HG03378 (cell line): Measurements from ENCODE around the gene VGLL2.
"Not testable (repeated sequence)": the region's sequence is repeated elsewhere in the genome, so short reads cannot be mapped to it uniquely, and the experiment has no call there.

Experiments used
- ATAC-seq: cut with Tn5 transposase; IDR thresholded peaks from one replicate; pipeline ENCODE4 v1.9.1; 2021; ENCODE audit warnings: mild to moderate bottlenecking, moderate library complexity; ENCODE audit not compliant: unreplicated experiment

The VGLL2 gene, protein sequence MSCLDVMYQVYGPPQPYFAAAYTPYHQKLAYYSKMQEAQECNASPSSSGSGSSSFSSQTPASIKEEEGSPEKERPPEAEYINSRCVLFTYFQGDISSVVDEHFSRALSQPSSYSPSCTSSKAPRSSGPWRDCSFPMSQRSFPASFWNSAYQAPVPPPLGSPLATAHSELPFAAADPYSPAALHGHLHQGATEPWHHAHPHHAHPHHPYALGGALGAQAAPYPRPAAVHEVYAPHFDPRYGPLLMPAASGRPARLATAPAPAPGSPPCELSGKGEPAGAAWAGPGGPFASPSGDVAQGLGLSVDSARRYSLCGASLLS

DNA sequence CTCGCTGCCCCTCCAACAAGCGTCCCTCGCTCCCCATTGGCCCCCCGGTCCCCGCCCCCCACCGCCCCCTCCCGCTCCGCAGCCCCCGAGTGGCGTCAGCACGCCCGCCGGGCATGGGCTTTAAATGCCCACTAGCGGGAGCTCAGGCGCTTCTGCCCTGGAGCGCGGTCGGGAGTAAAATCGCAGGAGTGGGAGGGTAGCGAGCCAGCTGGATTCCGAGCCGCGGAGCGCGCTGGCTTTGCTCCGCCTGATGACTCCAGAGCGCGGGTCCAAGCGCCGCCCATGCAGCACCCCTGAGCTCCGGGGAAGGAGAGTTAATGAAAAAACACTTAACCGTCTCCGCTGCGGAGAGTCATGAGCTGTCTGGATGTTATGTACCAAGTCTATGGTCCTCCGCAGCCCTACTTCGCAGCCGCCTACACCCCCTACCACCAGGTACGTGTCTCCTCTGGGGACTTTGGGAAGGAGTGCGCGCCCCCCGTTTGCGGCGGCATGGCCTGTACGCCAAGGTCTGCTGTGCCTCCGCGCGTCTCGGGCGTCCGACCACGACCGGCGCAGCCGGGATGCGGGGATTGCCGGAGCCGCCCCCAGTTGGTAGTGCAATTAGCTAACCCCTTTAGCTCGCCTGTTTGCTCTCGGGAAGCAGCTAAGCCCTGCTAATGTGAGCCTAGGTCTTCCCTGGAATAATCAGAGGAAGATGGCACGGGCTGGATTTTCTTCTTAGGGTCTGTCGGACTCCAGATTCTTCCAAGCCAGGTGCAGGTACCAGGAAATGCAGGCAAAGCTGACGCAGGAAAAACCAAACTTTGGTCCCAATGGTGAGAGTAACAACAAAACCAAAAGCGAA lies at the start of gene VGLL2:
VGLL2 (plus strand) TSS at position 149 of the 847 bp plus-strand sequence; CDS start at position 355, 206 bp downstream.
- ATAC-seq = no peak

DNA sequence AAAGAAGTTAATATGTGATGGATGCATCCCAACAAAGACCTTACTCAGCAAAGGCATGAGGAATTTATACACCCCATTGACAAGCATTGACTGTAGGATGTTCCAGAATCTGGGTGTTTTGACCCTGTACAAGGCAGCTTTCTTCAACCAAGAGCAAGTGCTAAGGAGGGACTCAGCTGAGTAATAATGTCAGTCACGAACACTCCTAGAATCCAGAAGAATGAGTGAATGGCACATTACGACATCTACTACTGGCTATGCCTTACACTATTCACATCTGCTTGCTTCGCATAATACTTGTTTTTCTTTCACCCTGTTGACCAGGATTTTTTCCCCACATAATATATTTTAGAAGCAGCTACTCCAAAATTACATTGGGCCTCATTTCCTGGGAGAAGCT lies 42.5 kb upstream of the VGLL2 start:
- ATAC-seq = no peak

DNA sequence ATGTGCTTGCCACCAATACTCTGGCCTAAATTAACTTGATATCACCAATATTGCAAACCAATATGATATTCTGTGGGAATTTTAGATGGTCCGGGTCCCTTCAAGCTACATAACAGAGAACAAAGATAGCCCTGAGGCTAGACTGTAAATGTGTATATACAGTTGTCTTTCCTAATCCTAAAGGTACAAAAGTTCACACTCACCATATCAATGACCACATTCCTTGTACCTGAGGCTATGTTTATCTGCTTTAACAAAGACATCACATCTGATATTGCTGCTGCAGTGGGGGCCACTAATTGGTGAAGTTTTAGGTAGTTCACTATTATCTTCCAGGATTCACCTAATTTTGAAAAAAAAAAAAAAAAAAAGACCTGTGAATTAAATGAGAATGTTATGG lies 38.6 kb upstream of the VGLL2 start:
- ATAC-seq = no peak

DNA sequence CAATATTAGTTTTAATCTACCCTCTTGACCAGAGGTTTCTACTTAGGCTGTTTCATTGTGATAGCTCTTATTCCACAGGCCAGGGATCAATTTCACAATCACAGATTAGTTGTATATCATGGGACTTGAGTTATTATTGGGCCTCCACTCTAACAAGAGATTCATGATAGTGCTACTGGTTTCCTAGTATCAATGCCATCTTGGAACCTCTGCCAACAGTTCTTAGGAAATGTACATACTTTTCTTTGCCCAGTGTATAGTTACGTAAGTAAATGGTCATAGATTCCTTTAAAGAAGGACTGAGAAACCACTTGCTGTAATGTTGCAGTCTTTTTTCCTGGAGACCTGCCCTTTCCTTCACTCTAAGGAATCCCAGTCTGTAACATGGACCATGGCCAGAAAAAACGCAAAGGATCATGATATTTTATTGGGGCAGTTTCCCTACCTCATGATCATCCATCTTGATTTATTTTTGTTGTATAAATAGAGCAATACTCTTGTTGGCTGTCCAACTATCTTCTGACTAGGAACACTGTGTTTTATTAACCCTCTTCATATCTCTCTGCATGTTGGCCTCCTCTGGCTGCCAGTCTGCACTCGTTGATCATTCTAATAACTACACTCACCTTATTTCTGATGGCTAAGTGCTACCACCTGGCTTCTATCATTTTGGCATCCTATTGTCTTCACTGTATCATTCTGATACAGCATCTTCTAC lies 38.0 kb upstream of the VGLL2 start:
- no peak for ATAC-seq

DNA sequence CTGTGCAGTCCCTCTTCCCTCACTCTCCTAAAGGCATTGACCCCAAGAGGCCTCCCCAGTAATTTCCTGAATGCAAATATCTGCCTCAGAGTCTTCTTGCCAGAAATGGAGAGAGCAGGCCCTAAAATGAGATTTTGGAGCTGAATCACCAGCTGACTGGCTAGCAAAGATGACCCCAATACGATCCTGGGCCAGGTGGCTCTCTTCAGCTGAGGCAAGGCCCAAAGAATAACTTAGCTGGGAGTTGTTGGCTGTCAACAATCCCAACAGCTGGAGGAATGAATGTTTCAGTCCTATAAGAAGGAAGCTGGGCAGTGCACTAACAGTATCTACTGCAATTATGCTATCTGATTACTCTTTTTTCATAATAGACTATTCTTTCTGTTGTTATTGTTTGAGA lies 37.2 kb upstream of the VGLL2 start:
- ATAC-seq = no peak

DNA sequence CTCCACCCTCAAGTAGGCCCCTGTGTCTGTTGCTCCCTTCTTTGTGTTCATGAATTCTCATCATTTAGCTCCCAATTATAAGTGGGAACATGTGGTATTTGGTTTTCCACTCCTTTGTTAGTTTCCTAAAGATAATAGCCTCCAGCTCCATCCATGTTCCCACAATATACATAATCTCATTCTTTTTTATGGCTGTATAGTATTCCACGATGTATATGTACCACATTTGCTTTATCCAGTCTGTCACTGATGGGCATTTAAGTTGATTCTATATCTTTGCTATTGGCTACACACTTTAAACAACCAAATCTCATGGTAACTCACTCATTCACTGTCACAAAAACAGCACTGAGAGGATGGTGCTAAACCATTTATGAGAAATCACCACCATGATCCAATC lies 35.5 kb upstream of the VGLL2 start:
- ATAC-seq = no peak

DNA sequence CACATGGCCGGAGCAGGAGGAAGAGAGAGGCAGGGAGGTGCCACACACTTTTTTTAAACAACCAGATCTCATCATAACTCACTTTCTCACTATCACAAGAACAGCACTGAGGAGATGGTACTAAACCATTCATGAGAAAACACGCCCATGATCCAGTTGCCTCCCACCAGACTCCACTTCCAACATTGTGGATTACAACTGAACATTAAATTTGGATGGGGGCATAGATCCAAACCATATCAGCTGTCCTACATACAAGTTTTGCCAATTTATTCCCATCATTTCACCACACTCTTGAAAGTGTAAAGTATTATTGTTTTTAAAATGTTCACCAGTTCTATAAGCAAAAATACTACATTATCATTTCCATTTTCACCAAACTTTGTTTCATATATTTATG lies 33.9 kb upstream of the VGLL2 start:
- ATAC-seq = no peak

DNA sequence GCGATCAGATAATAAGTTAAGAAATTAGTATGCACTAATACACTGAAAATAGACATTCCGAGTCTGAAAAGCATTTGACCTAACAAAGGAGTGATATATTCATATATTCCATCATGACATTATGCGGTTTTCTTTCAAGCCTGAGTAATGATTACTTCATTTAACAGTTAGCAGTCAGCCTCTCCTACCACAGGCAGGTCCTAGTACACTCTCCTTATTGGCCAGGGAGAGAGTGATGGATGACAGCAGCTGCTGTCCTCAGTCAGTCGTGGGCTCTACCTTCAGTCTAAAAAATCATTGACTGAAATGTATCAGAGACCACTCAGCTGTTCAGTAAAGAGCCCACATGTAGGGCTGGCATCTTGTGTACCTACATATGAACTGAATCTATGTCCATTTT lies 33.2 kb upstream of the VGLL2 start:
- no peak for ATAC-seq

DNA sequence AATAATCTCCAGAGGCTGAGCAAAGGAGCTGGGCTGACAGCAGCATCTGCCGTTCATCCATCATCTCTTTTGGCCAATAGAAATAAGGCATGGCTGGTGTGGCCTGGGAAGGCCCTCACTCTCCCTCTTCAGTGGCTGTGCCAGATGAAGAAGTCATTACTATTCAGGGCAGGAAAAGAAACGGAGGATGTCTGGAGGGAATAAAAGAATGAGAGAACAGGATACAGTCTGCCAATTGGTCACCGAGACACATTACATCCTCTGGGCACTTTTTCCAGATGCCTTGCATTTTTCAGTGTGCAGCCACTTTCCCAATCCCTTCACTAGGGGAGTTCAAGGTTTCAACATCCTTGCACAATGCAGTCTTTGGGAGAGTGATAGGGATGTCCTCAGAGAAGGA lies 32.2 kb upstream of the VGLL2 start:
- ATAC-seq = no peak

DNA sequence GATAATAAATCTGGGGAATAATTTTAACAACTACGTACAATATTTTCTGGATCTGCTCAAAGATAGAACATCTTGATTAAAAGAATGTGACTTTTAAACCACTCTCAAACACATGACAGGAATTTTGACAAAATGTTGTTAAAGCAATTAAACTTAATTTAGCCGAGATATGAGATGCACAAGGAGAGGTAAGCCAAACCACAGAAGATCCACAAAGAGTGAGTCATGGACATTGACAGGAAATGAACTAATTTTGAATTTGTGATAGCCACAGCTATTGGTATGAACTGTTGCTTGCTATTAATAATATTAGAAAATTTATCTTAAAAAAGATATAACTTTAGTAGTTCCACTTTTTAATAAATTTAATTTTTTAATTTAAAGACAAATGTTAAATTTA lies 27.8 kb upstream of the VGLL2 start:
- no peak for ATAC-seq

DNA sequence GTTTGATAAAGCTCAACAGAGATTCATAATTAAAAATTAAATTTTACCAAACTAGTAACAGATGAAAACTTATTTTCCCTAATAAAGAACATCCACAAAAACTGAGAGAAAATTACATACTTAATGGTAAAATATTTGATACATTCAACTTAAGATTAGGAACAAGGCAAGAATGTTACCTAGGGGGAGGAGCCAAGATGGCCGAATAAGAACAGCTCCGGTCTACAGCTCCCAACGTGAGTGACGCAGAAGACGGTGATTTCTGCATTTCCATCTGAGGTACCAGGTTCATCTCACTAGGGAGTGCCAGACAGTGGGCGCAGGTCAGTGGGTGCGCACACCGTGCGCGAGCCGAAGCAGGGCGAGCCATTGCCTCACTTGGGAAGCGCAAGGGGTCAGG lies 20.8 kb upstream of the VGLL2 start:
- not testable (repeated sequence) for ATAC-seq

DNA sequence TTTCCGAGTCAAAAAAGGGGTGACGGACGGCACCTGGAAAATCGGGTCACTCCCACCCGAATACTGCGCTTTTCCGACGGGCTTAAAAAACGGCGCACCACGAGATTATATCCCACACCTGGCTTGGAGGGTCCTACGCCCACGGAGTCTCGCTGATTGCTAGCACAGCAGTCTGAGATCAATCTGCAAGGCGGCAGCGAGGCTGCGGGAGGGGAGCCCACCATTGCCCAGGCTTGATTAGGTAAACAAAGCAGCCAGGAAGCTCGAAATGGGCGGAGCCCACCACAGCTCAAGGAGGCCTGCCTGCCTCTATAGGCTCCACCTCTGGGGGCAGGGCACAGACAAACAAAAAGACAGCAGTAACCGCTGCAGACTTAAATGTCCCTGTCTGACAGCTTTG lies 20.4 kb upstream of the VGLL2 start:
- ATAC-seq = not testable (repeated sequence)

DNA sequence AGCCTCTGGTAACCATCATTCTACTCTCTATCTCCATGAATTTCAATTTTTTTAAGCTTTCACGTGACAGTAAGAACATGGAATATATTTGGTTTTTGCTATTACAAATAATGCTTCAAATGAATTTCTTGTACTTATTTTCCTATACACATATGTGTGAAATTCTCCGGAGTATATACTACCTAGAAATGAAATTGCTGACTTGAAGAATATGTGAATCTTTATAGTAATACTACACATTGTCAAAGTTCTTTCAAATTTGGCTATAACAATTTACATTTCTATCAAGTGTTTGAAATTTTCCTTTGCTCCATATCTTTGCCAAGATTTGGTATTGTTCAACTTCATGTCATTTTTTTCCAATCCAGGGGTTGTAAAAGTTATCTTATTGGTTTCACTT lies 11.6 kb upstream of the VGLL2 start:
- ATAC-seq = no peak

DNA sequence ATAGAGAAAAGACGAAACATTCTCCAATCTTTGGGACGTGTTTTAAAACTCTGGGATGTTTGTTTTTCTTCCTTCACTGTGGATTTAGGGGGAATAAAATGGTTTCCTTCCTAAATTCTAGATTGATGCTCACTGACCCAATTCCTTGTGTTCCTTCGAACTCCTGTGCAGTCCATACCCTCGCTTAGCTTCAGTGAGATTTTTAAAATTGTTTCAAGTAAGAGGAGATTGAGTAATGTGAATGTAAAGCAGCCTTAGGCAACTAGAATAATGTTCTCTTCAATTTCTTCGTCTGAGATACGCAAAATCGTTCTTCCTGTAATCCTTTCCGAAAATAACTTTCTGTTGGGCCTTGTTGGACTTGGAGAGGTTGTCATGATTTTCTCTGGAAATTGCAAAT lies 2.6 kb upstream of the VGLL2 start:
- ATAC-seq = no peak

DNA sequence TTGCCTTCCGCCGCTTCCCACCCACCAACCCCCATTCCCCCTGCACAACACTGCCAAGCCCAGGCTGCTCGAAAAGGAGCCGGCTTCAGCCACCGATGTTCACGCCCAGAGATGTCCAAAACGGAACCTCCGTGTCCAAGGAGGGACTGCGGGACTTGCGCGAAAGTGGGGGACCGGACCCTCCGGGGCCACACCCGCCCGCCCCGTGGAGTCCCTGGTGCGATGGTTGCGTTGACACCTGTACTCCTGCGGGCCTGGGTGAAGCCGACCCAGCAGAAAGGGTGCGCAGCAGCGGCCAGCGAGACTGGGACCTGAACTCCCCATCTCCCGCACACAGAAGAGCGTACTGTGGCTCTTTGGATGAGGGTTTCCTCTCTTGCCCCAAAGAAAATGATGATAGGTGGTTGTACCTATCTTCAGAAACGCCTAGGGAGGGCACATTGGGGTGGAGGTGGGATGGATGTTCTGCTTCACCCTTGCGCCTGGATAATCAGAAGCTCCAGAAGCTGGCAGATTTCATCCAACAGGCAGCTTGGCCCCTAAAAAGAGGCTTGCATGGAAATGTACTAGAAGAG lies 1.9 kb upstream of the VGLL2 start:
- ATAC-seq = no peak

DNA sequence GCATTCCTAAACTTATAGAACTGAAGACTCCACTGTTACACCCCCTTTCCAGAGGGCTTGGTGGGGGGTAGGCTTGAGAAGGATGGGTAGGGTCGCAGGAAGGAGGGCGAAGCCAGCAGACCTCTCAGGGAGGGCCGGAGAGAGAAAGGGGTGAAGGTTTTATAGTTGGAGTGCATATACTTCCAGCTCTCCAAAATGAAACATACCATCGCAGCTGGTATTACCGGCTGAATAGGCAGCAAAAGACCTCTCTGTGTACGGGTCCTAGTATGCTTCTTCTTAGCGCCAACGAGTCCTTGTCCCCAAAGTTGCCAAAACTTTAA lies 1.0 kb upstream of the VGLL2 start:
- no peak for ATAC-seq

DNA sequence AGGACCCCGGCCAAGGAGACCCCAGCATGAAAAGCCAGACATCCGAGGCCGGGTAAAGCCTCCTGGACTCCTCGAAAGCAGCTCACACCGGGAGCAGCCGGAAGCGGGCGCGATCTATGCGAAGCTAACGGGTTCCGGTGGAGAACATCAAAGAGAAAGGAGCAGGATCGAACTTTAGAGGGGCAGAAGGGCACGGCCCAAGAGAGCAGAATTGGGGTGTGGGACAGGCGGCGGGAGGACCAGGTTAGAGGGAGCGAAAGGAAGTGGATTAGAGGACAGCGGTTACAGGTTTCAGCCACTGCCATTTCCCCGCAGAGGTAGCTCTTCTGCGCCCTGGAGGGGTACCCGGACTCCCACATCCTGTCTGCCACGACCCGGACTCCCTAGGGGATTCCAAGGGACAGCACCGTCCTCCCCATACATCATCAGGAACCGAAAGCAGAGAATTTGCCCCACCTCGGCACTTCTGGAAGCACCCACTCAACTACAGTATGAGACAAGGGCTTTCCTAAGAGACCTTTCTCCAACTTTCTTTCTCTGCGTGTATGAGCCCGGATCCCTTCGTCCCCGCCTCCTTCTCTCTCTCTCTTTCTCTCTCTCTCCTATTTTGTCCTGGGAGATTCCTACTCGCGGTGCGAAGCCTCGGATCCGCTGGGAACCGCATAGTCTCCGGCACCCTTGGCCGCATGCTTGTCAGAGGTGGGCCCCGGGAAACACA lies 507 bp upstream of the VGLL2 start:
- ATAC-seq = peak; percentile 57

DNA sequence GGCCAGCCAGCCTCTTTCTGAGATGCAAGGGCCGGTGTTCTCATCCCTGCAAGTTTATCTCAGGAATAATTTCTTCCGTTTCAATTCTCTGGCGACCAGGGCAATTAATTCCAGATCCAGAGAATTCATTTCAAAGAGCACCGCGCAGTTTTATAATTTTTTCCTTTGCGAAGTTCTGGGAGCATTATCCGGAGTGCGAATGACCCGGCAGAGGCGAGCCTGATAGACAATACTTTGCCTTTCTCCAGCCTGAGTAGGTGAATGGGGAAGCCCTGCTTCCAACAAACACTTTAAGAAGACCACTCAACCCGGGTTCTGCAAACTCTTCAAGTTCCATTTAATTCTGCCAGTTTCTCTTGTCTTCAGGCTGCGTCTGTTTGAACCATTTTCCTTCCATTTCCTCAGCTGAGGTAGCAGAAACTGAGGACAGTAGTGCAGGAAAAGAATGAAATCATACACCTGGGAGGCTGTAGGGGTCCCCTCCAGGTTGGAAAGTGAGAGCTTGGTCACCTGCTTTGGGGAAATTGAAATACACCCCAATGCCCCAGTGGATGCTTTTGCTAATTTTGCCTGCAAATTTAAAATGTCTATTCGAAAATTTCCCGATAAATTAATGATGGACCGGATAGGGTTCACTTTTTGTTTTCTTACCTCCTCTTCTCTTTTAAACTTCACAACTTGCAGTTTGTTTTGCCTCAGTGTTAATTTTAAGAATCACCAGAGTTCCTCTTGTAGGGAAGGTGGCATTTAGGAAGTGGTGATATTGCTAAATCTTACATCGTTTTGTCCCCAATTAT lies 1.1 kb downstream of the VGLL2 start:
- ATAC-seq = no peak

DNA sequence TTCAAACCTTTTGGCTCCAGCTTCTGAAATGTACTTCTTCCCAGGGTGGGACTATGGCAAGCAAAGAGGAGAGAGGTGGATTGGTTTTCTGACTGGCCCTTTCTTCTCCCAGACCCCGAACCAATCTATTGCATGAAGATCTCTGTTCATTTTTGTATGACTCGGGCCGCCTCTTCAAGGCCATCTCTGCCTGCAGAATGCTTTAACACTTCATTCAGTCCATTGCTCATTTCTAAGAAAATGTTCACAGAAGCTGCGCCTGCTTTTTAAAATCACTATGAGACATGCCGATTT lies 1.6 kb downstream of the VGLL2 start:
- ATAC-seq = no peak

DNA sequence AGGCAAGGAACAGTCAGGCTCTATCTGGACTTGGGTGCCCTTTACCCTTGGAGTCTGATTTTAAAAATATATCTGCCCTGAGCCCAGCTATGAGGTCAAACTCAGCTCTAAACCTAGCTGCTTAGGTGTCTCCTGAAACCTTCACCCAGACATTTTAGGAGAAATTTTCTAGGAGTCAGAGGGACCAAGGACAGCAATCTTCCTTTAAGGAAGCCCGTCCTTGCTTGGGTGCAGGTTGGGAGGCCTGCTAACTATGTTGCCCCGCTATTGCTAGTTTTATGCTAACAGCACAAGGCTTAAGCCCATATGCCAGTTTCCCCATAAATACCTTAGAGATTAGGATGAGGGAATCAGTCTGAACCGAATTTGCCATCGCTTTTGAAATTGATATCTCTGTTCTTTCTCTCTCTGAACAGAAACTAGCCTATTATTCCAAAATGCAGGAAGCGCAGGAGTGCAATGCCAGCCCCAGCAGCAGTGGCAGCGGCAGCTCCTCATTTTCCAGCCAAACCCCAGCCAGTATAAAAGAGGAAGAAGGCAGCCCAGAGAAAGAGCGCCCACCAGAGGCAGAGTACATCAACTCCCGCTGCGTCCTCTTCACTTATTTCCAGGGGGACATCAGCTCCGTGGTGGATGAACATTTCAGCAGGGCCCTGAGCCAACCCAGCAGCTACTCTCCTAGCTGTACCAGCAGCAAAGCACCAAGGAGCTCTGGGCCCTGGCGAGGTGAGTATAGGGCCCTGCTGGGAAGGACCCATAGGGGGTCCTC lies 2.6 kb downstream of the VGLL2 start:
- ATAC-seq = no peak
